ENCODE results near the gene PKP1.

The PKP1 gene

DNA sequence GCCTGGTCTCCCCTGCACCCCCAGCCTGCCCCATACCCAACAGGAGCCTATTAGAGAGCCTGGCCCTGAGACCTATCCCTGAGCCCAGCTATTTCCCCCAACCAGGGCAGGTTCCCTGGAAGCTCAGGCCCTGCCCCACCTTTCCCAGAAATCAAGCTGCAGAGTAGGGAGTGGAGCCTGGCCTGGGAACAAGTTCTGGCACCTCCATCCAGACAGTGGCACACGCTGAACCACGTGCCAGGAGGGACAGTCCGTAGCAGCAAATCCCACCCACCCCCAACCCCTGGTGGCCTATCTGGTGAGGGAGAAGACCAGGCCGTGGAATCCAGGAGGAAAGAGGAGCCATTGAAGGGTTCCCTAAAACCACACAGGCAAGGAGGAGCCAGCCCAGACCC lies 71.6 kb downstream of the PKP1 start:
- no peak for DNase-seq

DNA sequence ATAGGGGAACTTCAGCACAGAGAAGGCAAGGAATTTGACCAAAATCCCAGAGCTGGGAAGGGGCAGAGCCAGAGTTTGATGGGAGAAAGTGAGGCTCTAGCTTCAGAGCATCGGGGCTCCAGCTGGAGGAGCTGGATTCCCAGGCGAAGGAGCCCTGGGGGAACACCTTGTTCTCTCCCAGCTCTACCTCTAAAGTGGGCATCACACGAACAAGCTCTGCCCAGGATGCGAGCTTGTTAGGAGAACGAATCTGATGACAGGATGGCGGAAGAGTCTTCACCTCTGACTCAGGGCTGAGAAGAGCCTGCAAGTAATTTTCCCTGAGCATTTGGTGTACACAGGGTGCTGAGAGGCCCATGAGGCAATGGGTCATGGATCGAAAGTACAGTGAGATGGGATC lies 72.2 kb downstream of the PKP1 start:
- no peak for DNase-seq

DNA sequence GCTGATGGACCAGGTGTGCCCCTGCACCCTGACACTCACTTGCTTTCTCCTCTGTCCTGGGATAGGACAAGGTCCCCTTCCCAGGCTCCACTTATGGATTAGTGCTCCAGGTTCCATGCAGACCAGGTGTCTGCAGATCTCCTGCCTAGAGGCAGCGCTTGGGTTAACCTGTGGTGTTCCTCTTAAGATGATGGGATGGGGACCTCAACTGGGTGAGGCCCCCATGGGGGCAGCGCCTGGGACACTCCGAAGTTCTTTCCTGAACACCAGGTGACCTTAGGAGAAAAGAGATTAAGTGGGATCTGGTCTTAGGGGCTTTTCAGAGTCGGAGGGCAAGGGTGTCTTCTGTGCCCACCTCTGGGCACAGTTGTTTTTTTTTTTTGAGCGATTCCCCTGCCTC lies 72.9 kb downstream of the PKP1 start:
- no peak for DNase-seq

DNA sequence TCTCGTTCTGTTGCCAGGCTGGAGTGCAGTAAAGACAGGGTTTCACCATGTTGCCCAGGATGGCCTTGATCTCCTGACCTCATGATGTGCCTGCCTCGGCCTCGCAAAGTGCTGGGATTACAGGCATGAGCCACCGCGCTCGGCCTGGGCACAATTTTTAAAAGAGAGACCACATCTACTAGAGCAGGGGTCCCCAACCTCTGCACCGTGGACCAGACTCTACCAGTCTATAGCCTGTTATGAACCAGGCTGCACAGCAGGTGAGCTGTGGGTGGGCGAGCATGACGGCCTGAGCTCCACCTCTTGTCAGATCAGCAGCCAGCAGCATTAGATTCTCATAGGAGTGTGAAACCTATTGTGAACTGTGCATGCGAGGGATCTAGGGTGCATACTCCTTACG lies 73.4 kb downstream of the PKP1 start:
- DNase-seq, result no peak

DNA sequence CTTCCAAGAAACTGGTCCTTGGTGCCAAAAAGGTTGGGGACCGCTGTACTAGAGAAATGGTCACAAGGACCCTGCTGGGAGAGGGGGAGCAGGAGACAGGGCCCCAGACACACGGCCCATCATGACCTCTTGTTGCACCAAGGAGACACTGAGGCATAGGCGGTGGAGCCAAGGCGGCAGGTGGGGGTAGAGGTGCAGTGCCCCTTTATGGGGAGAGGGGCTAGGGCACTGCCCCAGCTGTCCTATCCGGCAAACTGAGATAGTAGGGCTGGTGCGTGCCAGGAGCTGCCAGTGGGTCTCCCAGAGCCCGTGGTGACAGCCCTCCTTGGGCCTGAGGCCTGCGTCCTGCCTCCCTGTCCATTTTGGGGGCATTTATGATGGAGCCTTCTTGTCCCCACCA lies 73.9 kb downstream of the PKP1 start:
- DNase-seq, result no peak

DNA sequence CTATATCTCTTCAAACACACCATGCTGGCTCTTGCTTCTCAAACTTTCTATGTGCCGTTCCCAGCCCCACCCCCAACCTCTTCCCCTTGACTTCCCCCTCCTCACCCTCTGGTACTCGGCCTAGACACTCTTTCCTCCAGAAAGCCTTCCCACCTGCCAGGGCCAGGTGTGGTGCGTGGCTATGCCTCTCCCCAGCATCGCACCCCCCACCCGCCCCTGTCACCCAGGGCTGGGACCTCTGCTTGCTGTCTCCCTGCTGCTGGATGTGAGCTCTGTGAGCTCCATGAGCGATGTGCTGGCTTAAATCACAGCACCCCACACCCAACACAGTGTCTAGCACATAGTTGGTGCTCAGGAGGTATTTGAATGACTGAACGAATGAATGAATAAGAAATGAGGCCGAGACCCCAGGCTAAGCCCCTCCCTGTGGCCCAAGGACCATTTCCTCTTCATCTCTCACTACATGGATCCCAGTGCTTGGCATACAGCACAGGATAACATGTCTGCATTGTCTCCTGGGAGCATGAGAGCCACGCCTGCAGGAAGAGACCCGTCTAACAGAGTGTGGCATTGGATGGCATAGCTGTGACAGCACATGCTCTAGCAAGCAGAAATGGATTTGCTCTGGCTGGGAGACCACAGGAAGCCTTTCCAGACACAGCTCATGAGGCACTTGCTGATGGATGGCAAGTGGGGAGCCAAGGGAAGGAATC lies 74.5 kb downstream of the PKP1 start:
- peak; percentile 27 for DNase-seq

DNA sequence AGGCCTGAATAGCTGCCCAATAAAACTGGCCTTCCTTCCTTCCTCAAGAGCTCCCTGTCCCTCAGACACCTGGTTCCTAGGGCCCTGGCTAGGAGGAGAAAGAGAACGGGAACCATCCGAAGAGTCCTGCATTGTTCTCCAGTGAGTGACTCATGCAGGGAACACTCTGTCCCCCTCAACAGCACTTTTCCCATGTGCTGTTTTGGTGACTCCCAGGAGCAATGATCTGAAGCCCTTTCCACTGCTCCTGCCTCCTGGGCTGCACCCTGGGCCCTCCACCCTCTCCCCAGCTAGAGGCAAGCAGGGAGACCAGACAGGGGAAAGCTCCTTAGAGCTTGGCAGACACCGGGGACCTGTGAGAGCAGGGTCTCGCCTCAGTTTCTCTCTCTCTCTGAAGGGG lies 75.3 kb downstream of the PKP1 start:
- DNase-seq, result no peak

DNA sequence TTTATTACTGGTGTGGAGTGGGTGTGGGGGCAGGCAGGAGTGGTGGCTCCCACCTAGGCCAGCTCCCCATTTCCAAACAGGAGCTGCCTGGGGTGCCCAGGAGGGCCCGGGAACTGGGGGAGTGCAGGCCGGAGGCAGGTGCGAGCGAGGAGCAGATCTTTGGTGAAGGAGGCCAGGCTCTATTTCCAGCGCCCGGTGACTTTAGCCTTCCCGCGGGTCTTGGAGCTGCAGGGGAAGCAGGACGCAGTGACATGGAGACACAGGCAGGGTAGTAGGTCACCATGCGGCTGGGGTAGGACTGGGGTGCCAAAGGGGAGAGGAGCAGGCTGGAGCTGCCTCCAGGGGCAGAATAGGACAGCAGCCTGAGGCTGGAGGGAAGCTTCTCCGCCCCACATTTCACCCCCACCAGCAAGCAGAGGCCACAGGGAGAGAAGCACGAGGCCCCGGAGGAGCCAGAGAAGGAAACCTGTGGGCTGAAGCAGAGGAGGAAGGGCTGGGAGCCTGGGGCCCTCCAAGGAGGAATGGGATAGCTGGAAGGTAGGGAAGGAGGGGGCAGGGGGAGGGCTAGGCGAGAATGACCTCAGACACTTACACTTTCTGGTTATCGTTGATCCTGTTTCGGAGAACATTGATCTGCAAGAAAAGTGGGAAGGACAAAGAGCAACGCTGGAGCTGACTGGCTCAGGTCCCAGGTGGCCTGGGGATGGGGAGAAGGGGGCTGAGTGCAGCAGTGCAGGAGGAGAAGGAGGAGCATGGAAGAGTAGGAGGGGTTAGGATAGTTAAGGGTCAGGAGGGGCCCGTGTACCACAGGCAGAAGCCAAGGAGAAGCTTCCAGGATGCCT lies 75.9 kb downstream of the PKP1 start:
- DNase-seq, result no peak

DNA sequence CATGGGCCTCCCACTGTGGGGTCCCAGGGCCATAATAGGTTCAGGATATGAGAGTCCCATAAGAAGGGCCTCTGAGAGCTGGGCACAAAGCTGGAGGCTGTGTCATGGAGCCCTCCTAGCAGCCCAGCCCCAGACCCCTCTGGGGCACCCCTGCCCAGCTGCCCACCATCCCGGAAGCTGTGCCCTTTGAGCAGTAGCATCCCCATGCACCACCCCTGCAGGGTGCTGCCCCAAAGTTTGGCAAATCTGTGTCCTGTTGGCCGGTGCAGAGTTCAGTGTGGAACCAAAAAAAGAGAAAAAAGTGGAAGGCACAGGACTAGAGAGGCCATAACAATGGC lies 76.5 kb downstream of the PKP1 start:
- no peak for DNase-seq

DNA sequence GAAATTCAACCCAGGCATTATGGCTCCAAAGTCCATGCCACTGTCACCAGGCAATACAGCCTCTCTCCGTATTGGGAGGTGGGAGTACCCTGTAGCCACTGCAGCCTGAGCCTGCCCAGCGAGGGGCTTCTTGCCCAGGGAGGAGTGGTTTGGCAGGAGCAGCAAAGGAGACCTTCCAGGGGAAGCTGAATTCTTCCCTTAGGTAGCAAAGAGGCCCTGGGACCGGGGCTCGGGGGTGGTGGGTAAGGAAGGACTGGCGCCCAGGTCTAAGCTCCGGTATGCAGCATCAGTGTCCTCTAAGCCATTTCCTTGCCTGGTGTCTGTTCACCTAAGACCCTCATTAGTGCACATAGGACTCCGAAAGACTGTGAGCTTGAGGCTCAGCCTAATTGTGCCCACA lies 77.2 kb downstream of the PKP1 start:
- DNase-seq, result no peak

DNA sequence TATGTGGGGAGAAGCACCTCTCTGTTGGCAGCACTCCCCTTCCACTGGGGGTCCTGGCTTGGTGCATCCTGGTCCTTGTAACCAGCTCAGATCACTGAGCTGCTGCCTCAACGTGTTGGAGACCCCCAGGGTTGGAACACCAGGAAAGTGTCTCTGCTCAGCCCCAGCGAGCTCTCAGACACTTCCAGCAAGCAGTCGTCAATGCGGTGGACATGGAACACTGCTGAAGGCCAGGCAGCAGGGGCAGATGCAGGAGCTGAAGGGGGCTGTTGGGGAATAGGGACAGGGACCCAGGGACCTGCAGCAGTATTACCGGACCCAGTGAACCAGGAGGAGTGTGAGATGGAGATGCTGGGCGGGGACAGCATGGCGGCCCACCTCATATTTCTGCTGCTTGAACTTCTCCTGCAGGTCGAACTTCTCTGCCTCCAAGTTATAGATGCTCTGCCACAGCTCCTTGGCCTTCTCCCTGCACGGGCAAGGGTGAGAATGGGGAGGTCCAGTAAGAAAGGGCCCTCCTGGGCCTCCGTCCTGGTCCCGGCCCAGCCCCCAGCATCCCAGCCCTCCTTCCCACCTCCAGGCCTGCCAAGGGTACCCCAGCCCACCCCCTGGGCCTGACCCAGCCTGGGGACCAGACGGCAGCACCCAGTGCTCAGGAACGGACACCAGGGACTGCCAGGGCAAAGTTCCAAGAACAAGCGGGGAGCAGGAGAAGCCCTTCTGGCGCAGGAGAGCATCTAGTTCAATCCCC lies 77.8 kb downstream of the PKP1 start:
- no peak for DNase-seq

DNA sequence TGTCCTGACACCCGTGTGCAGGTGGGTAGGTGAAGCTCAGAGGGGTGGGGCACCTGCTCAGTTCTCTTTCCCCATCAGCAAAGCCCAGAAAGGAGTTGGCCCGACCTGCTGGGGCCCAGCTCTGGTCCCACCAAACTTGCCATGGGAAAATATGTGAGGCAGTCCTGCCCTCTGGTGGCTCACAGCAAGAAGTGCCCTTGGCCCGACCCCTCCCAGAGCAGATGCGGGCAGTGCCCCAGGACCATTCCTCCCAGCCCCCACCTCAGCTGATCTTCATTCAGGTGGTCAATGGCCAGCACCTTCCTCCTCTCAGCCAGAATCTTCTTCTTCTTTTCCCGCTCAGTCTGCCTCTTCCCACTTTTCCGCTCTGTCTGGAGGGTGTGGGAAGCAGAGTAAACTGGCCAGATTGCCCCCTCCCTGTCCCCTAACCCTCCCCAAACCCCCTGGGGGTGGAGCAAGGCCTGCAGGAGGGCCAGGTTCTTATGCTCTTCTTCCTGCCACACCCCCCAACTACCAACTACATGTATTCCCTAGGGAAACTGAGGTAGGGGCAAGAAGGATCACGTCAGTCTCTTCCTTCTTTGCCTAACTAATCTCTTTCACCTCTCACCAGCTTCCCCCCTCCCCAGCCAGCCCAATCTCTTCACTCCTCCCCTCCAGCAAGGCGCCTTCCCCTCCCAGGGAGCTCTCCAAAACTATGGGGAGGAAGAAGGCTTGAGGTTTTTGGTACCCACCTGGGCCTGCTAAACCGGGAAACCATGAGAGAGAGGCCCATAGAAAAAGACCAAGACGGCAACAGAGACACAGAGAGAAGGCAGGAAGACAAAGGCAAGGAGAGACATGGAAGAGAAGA lies 78.6 kb downstream of the PKP1 start:
- peak; percentile 45 for DNase-seq

DNA sequence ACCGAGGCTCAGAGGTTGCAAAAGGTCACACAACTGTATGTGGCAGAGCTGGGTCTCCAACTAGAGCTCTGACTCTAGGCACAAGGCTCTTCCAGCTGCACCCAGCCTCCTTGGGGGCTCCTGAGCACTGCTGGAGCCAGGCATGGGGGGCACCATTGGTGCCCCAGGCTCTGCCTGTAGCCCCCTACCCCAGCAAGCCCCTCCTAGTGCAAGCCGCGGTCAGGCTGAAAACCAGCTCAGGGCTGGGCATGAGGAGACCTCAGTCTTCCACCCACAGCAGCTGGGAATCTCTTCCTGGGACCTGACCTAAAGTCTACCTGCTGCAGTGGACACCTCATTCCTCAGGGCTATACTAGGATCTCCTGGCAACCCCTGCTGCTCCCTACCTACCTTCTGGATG lies 79.6 kb downstream of the PKP1 start:
- DNase-seq, result no peak

DNA sequence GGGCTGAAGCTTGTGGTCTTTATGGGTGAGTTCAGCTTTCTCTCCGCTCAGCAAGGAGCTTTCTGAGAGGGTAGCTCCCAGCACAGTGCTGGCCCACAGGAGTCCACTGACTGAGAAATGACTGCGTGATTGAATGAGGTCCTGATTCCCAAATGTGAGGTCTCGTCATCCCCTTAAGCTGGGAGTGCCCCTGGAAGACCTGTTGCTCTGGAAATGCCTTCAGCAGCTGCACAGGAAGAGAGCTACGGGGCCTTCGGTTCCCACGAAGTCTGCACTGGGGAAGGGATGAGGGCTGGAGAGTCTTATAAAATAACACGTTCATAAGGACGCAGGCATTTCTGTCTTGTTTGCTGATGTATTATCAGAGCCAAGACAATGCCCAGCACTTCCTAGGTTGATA lies 80.2 kb downstream of the PKP1 start:
- DNase-seq, result no peak

DNA sequence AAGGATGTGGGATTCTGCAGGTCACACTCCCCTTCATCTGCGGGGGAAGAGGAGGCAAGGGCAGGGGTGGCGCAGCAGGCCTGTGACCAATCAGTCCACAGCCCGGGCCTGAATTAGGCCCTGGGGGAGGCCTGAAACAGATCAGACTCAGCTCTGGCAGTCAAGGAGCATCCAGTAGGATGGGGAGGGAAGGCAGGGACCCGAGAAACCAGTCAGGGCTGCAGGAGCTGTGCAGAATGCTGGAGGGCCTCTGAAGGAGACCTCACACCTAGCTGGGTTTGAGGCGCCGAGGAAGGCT lies 81.5 kb downstream of the PKP1 start:
- DNase-seq, result no peak

DNA sequence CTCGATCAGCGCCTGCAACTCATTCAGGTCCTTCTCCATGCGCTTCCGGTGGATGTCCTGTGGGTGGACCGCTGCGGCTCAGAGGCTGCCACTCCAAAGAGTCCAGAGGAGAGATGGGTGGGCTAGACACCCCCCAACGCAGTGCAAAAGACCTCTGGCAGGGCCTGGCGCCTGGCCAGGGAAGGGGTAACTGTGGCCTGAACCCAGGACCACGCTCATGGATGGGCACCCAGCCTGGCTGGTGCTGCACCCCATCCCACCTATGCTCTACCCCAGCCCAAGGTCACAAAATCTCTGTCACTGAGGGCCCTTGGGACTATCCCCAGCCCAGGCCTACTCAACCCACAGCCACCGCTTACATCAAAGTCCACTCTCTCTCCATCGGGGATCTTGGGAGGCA lies 81.9 kb downstream of the PKP1 start:
- no peak for DNase-seq

DNA sequence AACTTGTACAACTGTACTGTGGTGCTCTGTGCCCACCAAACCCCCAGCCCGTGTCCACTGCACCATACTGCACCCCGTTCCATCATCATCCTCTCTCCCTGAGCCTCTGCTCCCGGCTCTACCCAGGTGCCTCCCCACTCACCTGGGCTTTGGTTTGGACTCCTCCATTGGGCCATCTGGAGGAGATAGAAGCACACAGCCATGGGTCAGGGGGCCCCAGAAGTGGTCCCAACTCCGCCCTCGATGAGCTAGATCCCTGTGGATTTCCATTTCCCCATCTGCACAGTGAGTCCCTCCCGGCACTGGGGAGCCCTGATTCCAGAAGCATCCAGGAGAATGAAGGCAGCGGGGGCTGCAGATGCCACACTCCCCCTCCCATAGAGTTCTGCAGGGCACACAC lies 83.4 kb downstream of the PKP1 start:
- no peak for DNase-seq

DNA sequence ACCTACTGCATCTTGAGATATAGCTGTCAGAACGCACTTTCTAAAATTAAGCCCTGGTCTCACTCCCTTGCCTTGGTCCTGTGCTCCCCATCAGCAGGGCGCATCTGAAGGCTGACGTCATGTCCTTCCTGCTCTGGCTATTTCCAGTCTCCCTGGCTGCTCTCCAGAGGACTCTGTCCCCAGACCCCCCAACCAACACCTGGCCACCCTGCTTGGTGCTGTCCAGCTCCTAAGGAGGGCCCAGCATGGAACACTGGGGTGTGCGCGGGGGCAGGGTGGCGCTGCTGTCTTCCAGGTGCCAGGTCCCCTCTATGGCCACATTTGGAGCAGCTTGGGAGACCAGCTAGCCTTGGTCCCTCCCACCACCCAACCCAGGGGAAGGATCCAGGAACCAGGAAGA lies 85.9 kb downstream of the PKP1 start:
- no peak for DNase-seq

DNA sequence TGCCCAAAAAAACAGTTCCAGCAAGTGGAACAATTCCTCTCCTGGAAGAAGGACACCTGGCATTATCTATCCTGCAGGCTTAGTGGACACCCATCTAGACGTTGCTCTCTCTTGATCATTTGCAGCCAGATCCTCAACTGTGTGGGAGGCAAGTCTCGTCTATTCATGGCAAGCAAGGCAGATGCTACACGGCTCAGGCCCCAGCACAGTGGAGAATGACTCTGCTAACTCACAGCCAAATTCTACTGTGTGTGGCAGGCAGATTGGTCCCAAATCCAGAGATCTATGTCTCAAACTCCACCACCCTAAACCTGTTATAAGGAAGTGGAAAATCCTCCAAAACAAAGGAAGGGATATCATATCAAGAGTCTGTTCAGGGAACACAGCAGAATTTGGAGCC lies 87.2 kb downstream of the PKP1 start:
- DNase-seq, result no peak

DNA sequence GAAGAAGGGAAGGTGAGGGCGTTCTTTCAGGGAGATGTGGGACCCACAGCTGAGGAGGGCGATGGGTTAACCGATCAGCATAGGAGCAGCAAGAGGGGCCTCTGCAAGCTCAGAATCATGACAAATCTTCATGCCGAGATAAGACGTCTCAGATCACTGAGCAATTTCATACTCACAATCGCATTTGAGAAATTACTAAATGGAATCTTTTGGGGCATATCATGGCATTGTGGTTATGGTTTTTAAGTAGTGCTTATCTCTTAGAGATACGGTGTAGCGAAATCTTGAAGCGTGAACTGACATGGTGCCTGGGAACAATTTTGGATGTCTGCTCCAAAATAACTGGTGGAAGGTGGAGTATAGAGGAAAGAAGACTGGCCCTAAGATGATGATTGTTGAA lies 88.0 kb downstream of the PKP1 start:
- no peak for DNase-seq

DNA sequence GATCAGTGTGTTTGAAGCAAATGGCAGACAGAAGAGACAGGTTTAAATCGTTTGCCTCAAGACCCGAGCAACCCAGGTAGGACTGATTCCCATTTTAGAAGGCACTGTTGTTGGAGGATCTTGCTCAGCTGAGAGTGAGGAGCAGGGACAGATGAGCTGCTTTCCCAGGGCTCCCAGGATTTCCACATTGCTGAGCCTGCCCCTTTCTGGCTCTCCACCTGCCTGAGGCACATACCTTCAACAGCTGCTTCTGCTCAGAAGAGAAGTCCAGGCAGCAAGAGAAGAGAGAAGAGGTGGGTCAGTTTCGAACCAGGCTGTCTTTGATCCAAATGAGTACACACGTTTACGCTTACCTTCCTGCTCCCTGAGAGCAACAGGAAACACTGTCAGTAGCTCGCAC lies 88.5 kb downstream of the PKP1 start:
- DNase-seq, result peak; percentile 10

DNA sequence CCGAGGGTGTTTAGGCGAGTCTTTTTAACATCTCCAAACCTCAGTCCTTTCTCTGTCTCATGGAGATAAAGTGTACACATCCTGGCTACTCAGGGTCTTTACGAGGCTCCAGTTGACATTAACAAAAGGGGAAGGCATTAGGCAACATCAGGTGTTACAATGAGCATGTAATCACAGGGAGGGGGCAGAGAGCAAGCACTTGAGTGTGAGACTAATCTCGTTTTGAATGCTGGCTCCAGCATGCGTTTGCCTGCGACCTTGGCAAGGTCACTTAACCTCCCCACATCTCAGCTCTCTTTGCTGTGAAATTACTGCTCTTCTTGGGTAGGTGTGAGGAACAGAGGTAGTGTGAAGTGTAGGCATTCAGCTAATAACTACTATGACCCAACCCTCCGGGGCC lies 91.1 kb downstream of the PKP1 start:
- DNase-seq, result peak; percentile 92

DNA sequence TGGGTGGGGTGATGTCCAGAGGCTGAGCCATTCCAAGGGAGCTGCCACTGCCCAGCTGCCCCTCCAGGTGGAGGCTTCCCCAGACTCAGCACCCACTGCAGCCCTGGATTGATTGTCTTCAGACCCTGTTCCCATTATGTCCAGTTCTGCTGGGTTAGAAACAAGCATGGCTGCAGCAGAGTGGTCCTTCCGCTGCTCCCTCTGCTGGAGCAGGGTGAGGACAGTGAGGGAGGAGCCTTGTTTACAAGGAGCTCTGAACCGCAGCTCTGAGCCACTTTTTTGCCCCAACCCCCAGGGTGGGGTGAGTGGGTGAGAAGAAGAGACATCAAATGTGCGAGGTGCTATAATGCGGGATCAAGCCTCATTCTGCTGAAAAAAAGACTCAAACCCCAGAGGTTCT lies 91.9 kb downstream of the PKP1 start:
- no peak for DNase-seq

DNA sequence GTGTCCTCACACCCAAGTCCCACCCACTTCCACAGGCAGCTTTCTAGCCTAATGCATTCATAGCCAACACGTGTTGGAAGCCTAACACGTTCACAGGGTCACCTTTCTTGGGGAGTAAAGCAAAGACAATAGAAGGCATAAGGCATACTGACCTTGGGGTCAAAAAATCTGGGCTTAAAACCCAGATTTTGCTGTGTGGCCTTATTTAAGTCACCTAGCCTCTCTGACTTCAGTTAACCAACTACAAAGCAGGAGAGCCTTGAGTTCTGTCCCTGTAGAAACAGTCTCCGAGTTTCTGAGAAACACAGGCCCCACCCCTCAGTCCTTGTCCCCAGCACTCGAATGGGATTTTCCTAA lies 92.8 kb downstream of the PKP1 start:
- no peak for DNase-seq
